HG03039 (cell line): ENCODE results near the gene NIBAN1.

ENCODE experiments used
- ATAC-seq: cut with Tn5 transposase; IDR thresholded peaks from one replicate; pipeline ENCODE4 v1.9.1; 2021; ENCODE audit warnings: mild to moderate bottlenecking, moderate library complexity; ENCODE audit not compliant: unreplicated experiment

The NIBAN1 gene

DNA sequence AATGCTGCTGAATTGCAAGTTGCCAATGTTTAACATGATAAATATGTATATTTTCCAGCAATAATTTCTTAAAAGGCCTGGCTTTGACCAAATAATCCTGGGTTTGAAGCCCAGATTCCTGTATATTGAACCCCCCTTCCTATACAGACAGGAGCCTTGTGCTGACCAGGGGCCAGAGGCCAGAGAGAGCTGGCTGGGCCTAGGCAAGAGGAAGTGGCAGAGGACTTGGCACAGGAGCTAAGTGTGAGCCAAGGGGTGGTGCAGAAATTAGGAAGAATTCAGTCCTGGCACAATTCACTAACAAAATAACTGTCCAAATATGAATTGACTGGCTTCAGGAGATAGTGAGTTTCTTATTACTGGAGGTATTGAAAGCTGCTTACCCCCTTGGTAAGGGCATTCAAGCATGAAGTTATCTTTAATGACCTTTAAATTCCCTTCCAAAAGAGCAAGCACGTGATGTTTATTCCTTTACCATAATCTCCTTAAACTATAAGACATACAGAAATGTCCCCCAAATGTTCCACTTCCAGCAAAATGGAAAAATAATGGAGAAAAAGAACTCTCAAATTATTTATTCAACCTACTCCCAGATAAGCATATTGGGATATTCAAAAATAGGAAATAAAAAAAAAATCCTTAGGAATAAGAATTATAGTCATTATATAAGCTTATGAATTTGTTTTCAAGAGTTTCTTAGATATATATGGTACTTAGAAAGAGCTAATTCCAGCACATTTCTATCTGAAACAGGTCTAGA is 26.6 kb downstream of the NIBAN1 start:
- ATAC-seq: no peak

DNA sequence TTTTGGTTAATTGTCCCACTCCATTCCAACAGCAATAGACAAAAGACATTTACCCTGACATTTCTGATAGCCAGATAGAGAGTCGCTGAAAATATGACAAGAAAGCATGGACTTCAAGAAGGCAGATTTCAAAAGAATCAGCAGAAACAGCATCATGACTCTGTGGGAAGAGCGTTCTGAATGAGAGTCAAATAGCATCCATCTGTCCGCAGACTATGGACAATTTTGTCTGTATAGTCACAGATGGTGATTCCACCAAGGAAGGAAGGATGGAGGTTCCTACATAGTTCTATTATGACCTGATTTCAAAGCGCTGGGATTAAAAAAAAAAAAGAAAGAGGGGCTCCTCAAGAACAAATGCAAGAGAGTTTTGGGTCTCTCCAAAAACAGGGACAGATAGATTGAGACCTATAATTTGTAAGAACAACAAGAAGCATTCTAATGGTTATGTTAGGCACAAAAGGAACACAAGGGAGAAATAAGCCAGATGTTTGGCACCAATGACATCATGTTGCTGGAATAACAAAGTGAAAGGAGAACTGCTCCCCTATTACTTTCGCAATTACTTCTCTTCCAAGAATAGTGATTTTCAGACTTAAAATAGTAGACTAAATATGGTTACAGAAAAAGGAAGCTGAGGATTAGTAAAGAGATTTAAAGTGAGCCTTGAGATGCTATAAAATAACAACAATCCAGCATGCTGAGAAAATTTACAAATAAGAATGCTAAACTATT is 28.5 kb downstream of the NIBAN1 start:
- ATAC-seq: no peak

DNA sequence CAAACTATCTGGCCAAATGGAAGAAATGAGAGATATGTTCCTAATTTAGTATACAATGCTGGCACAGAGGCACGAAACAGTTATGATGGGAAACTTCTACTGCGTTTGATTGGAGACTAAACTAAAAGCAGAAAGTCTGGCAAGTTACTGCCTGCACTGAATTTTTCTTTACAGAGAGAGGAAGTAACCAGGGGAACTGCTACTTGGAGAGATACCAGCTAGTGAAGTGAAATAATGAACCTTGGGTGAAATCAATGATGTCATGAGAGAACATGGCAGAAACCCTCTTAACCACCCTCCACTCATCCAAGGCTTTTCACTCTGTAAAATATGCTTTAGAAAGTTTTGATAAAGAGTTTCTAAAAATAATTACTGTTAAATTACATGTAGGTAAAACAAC is 29.3 kb downstream of the NIBAN1 start:
- ATAC-seq: no peak

DNA sequence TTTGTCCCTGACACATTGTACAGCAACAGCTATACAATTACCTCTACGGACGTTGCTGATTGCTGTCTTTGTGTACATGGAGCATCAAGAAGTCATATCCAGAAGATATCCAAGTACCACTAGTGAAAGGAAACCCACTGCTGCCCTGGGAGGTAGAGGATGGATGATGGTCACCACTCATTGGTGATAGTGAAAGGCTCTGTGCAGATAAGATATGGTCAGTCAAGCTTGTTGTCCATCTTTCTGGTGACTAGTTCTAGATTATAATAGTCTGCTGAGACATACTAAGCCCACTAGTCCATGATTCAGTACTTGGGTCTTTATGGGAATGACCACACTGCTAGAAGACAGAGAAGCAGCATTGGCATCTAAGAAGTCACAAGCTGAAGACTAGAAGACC is 30.3 kb downstream of the NIBAN1 start:
- no peak for ATAC-seq

DNA sequence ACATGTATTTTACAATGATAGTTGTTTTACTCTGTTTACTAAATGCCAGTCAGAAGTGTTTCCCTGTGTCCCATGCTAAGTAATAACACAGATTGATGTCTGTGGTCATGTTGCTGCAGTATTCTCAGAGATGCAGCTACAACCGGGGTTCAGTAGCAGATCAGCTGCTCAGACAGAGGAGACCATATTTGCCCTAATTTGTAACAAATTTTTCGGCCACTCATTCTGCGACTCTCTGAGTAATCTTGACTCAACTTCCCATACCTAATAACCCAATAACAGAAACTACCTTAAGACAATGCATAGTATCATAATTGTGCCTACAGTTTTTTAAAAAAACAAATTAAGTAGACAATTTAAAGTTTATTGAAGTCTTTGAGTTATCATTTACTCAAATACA is 32.6 kb downstream of the NIBAN1 start:
- ATAC-seq: peak; percentile 52

DNA sequence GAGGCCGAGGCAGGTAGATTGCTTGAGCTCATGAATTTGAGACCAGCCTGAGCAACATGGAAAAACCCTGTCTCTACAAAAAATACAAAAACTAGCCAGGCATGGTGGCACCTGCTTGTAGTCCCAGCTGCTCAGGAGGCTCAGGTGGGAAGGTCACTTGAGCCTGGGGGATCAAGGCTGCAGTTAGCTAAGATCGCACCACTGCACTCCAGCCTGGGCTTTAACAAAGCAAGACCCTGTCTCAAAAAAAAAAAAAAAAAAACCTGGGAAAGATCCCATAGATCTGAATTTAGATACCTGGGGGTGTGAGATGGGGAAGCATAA is 32.9 kb downstream of the NIBAN1 start:
- ATAC-seq: peak; percentile 20

DNA sequence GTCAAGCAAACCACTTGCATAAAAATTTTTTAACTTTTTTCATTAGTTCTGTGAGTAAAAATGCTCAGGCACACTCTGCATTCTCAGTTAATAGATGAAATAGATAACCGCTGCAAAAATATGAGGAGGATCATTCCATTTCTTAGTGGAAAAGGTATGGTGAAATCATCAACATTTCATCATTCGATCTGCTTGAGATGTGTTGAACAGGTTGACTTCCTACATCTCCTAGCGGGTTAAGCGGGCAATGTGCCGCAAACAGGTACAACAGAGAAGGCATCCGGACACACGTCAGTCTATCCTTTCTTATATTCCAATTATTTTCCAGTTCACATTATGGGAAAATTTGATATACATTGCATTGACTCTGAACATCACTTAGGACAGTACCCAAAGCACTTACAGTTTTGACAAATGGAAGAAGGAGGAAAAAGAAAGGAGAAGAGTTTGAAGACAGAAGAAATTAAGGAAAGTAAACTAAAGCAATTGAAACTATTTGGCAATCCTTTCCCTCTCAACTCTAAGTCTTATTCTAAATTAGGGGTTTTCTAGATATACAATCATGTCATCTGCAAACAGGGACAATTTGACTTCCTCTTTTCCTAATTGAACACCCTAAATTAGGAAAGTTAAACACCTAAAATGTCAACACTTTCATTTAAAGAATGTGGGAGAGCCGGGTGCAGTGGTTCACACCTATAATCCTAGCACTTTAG is 33.5 kb downstream of the NIBAN1 start:
- ATAC-seq: no peak

DNA sequence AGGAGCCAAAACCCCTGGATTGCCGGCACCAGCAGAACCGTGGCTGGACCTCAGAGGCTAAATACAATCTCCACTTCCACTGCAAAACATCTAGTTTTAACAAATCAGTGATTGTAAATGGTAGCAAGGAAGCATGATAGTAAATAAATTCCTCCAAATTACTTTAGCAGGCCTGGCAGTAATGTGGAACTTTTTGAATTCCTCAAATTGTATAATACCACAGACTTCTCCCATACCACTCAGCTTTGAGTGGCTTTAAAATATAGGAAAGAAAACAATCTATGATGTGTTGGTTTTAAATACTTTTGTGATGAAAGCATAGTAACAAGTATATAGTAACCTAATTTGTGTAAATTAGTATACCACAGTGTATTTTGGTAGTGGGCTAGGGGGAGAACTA is 34.1 kb downstream of the NIBAN1 start:
- no peak for ATAC-seq

DNA sequence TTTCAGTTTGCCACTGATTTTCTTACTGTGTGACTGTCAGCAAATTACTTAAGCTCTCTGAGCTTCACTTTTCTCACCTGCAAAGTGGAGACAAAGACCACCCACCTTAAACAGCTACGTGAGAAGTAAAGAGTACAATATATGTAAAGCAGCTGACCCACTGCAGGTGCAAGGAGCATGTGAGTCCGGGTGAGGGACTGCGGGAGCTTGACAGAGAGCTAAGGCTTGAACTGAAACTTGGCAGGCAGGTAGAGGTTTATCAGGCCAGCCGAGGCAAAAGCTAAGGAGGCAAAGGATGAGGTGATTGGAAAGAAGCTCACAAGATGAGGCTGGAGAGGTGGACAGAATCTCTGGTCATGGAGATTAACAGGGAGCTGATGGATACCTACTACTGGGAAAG is 36.6 kb downstream of the NIBAN1 start:
- no peak for ATAC-seq

DNA sequence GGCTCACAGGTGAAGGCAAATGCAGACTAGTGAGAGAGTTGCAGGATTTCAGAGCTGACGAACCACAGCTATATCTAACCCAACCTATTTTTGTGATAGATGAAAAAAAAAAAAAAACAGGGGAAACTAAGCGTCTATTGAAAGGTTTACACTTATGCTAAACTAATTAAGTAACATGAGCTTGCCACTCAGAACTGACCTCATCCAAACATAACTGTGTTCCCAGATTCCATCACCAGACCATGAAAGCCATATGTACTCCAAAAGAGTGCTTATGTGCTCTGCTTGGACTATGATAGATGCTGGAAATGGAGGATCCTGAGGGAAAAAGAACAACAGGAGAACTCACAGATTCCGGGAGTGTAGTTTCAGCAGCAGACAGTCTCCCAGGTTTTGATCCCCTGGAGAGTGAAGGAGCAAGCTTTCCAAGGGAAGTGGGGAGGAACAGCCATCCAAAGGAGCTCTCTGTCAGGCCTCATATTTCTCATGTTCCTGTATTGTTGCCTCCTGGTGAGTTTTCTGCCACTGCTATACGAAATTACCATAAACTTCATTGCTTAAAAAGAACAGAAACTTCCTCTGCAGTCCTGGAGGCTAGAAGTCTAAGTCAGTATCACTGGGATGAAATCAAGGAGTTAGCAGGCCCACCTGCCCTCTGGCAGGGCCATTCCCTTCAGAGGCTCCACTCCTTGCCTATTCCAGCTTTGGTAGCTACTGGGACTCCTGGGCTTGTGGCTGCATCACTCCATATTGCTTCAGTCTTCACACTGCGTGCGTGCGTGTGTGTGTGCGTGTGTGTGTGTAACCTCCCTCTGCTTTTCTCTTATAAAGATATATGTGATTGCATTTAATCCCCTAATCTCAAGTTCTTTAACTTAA is 38.1 kb downstream of the NIBAN1 start:
- no peak for ATAC-seq

DNA sequence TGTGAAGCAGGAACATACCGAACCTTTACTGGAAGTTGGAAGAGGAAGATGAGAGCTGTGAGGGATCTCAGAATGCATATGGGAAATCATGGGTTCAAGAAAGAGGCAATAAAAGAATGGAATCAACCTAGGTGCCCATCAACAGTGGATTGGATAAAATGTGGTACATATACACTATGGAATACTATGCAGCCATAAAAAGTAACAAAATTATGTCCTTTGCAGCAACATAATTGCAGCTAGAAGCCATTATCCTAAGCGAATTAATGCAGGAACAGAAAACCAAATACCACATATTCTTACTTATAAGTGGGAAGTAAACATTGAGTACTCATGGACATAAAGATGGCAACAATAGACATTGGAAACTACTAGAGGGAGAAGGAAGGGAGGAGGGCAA is 40.4 kb downstream of the NIBAN1 start:
- ATAC-seq: no peak

DNA sequence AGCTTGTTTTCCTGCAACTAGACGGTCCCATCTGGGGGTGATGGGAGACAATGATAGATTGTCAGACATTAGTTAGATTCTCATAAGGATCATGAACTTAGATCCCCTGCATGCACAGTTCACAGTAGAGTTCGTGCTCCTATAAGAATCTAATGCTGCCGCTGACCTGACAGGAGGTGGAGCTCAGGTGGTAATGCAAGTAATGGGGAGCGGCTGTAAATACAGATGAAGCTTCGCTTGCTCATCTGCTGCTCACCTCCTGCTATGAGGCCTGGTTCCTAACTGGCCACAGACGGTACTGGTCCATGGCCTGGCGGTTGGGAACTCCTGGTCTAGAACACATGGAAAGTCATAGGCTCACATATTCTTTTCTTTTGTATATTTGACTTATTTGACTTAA is 42.0 kb downstream of the NIBAN1 start:
- ATAC-seq: no peak

DNA sequence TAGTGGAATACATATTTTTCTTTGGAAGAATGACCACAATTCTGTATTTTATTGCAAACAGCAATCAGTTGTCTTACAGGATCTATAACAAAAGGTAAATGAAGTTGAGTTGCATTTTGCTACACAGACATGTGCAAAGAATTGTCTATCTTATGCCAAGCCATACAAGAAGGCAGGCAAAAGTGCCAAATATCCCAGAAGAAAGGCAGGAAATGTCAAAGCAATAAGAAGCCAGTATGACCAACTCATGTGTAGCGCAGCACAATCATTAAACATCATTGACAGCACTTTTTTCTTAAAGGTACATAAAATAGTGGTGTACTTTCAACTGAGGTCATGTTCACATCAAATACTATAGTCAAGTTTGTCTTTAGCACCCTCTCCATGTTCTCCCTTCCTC is 42.7 kb downstream of the NIBAN1 start:
- no peak for ATAC-seq

DNA sequence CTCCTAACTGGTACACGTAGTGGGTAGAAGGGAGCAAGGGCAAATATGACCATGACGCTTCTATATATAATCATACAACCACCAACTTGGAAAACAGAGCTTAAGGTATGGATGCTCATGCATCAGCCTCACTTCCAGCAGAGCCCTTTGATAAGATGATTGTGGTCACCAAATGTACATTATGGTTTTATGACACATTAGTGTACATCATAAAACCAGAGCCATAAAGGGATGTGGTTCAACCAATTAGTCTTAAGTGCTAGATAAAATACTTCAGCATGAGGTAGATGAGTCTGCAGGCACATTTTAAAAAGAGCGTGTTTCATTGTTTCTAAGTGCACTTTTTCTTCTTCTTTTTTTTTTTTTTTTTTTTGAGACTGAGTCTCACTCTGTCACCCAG is 43.7 kb downstream of the NIBAN1 start:
- ATAC-seq: no peak

DNA sequence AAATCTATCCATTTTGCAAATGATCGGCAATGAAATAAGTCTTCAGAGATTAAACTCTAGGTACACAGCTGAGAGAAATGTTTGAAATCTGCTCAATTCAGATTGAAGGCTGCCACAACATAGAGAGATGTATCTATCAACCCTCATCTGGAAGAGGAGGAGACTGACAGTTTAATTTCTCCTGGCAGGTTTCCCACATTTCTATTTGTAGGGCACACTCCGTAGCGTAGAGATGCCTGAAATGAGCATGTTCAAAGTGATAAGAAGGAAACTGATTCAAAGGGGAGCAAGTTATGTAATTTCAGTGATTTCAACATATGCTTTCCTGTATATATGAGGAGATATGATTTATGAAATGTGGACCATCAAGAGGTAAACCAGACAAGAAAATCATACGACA is 44.1 kb downstream of the NIBAN1 start:
- no peak for ATAC-seq

DNA sequence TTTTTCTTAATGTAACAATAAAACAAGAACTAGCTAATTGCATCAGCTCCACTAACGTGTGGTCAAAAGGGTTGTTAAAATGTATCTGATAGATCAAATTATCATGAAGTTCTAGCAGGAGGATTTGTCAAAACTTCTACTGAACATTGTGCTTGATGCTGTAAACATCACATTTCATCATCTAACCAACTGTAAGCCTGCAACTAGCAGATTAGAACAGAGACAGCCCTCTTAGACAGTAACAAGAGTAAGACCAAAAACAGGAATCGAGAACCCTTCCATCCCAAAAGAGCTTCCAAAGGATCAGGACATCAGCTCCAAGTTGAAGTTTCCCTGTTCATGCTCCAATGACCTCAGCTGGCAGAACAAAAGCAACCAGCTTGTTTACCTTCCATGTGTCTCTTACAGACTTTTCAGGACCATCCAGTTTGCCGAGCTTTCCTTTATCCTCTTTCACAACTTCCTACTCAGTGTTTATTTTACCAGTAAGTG is 44.6 kb downstream of the NIBAN1 start:
- no peak for ATAC-seq

DNA sequence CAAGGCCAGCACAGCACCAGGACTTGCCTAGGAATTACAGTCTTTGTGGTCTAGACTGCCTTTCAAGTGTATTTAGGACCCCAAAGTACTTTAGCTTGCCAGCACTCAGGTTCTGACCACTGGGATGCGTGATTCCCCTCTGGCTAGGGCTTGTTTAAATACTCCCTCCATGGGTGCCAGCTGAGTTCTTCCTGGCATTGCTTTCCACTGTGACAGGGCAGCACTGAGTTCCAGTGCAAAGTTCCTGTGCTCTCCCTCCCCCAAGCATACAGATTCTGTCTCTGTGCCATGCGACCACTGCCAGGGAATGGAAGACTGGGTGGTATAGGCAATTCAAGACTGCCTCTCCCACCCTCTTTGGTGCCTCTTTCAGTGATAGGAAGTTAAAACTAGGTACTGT is 45.9 kb downstream of the NIBAN1 start:
- ATAC-seq: no peak
